A549 (cell line): Measurements from ENCODE around the gene TAS2R30. TPM values are rescaled to one million over a fixed set of nuclear protein-coding genes. Genes with fewer than 3 reads are reported as not detected.

ENCODE experiments used
- ATAC-seq, 2 experiments: fragments of 200-7000 bp in 1 of 2; fragments of >200 bp in 1 of 2; cut with Nextera tagmentation in 1 of 2; cut with Tn5 transposase in 1 of 2; 3 replicates each; pipeline versions ENCODE4 v1.8.0 to v1.9.1; 2018 to 2020; ENCODE audit warnings: mild to moderate bottlenecking in 1 of 2, moderate library complexity in 1 of 2
- CTCF ChIA-PET: fragments of 300-600 bp; sonication (Branson Sonifier 250); formaldehyde crosslinking; extraction: SDS; loops from one replicate; lab custom pipeline; 2021; ENCODE audit warnings: antibody characterized with exemption, inconsistent platforms; lab: Yijun Ruan, JAX
- POLR2A ChIA-PET: fragments of 350-600 bp; formaldehyde crosslinking; extraction: SDS; loops from one replicate; lab custom pipeline; 2021; ENCODE audit warnings: antibody characterized with exemption, inconsistent platforms; lab: Yijun Ruan, JAX
- DNase-seq, 2 experiments: peaks; one replicate each; pipeline versions ENCODE4 v3.0.0 to v3.0.0-alpha.2; 2011 to 2016; ENCODE audit warnings: low read depth in 1 of 2, low spot score in 1 of 2
- FAIRE-seq: peaks from 2 replicates; lab custom pipeline; 2011; peaks lifted over from hg19 to GRCh38; lab: Jason Lieb, UNC
- H3K27ac ChIP-seq, 2 experiments: fragments of >200 bp; sonication (Bioruptor Twin); formaldehyde crosslinking; 3 replicates each; pipeline ENCODE4 v1.5.1; 2016 to 2017
- H3K4me1 ChIP-seq: fragments of >200 bp; sonication (Bioruptor Twin); formaldehyde crosslinking; 3 replicates; pipeline ENCODE4 v1.6.1; 2016
- H3K4me2 ChIP-seq: fragments of >200 bp; sonication (Bioruptor Twin); formaldehyde crosslinking; 3 replicates; pipeline ENCODE4 v1.6.1; 2016
- H3K4me3 ChIP-seq: fragments of >200 bp; sonication (Bioruptor Twin); formaldehyde crosslinking; 3 replicates; pipeline ENCODE4 v1.5.1; 2016
- H3K9me3 ChIP-seq: fragments of >200 bp; sonication (Bioruptor Twin); formaldehyde crosslinking; 3 replicates; pipeline ENCODE4 v1.6.1; 2016
- CHD2 ChIP-seq: fragments of 150-350 bp; IDR thresholded peaks from 2 replicates; pipeline ENCODE4 v1.6.1; 2014; ENCODE audit warnings: low read length; ENCODE audit not compliant: partially characterized antibody
- CHD4 ChIP-seq: fragments of 200-600 bp; sonication (generic); IDR thresholded peaks from 2 replicates; pipeline ENCODE4 v1.6.1; 2016; ENCODE audit warnings: antibody characterized with exemption, mild to moderate bottlenecking, borderline replicate concordance
- E2F6 ChIP-seq: IDR thresholded peaks from 2 replicates; pipeline ENCODE4 v1.6.1; 2012; ENCODE audit warnings: low read depth, borderline replicate concordance
- EHF ChIP-seq: fragments of 250-450 bp; sonication (Bioruptor Pico); IDR thresholded peaks from 2 replicates; pipeline ENCODE4 v1.5.0; 2020; ENCODE audit warnings: mild to moderate bottlenecking
- EHMT2 ChIP-seq: fragments of 200-600 bp; sonication (generic); IDR thresholded peaks from 2 replicates; pipeline ENCODE4 v1.6.1; 2016; ENCODE audit warnings: antibody characterized with exemption, low read depth, mild to moderate bottlenecking, moderate library complexity
- EP300 ChIP-seq, 2 experiments: fragments of >200 bp; sonication (Bioruptor Twin); formaldehyde crosslinking; IDR thresholded peaks; 2 replicates in 1 of 2; 3 replicates in 1 of 2; pipeline ENCODE4 v1.6.1; 2016 to 2017
- FOSB ChIP-seq: fragments of 250-450 bp; sonication (Bioruptor Pico); IDR thresholded peaks from 2 replicates; pipeline ENCODE4 v1.5.0; 2020; ENCODE audit warnings: mild to moderate bottlenecking, moderate library complexity
- FOSL2 ChIP-seq, 2 experiments: fragments of 450-650 bp in 1 of 2; fragments of >200 bp in 1 of 2; sonication (Bioruptor Twin) in 1 of 2; formaldehyde crosslinking; IDR thresholded peaks; 2 replicates each; pipeline versions ENCODE4 v1.5.0 to v1.6.1; 2016 to 2020; ENCODE audit warnings: mild to moderate bottlenecking in 1 of 2, moderate library complexity in 1 of 2
- HDAC2 ChIP-seq: fragments of 200-600 bp; sonication (generic); IDR thresholded peaks from 2 replicates; pipeline ENCODE4 v1.6.1; 2016
- HEYL ChIP-seq: fragments of 250-450 bp; sonication (Bioruptor Pico); IDR thresholded peaks from 2 replicates; pipeline ENCODE4 v1.8.0; 2021; ENCODE audit warnings: mild to moderate bottlenecking, moderate library complexity
- HOXB13 ChIP-seq: fragments of 250-450 bp; sonication (Bioruptor Pico); IDR thresholded peaks from 2 replicates; pipeline ENCODE4 v1.5.0; 2020; ENCODE audit warnings: low read depth, mild to moderate bottlenecking, moderate library complexity
- HOXB5 ChIP-seq: fragments of 250-450 bp; sonication (Bioruptor Pico); IDR thresholded peaks from 2 replicates; pipeline ENCODE4 v1.5.0; 2020; ENCODE audit warnings: mild to moderate bottlenecking, moderate library complexity
- JUNB ChIP-seq: fragments of >200 bp; sonication (Bioruptor Twin); formaldehyde crosslinking; IDR thresholded peaks from 2 replicates; pipeline ENCODE4 v1.6.1; 2016
- KDM1A ChIP-seq: fragments of 200-600 bp; sonication (generic); IDR thresholded peaks from 2 replicates; pipeline ENCODE4 v1.6.1; 2016; ENCODE audit warnings: low read depth, mild to moderate bottlenecking
- MAZ ChIP-seq: fragments of 150-350 bp; IDR thresholded peaks from 2 replicates; pipeline ENCODE4 v1.6.1; 2014; ENCODE audit warnings: antibody characterized with exemption, low read depth, low read length, borderline replicate concordance
- NPAS2 ChIP-seq: fragments of 250-450 bp; sonication (Bioruptor Pico); IDR thresholded peaks from 2 replicates; pipeline ENCODE4 v1.8.0; 2022; ENCODE audit warnings: mild to moderate bottlenecking, moderate library complexity, borderline replicate concordance
- POLR2A ChIP-seq: IDR thresholded peaks from 2 replicates; pipeline ENCODE4 v1.6.1; 2012; ENCODE audit warnings: mild to moderate bottlenecking, low read length
- POLR2AphosphoS2 ChIP-seq: conservative IDR thresholded peaks from 2 replicates; pipeline ENCODE4 v1.6.1; 2012; ENCODE audit warnings: low read length, improper control_type of control experiment, inconsistent platforms
- RARB ChIP-seq: fragments of 250-450 bp; sonication (Bioruptor Pico); IDR thresholded peaks from 2 replicates; pipeline ENCODE4 v1.8.0; 2021; ENCODE audit warnings: mild to moderate bottlenecking, moderate library complexity
- RCOR1 ChIP-seq: fragments of 150-350 bp; IDR thresholded peaks from 2 replicates; pipeline ENCODE4 v1.6.1; 2014; ENCODE audit warnings: antibody characterized with exemption, low read length, low read depth
- REST ChIP-seq: fragments of 200-600 bp; sonication (generic); IDR thresholded peaks from 2 replicates; pipeline ENCODE4 v1.6.1; 2016; ENCODE audit warnings: antibody characterized with exemption, mild to moderate bottlenecking, moderate library complexity
- RFX5 ChIP-seq: fragments of 450-650 bp; IDR thresholded peaks from 2 replicates; pipeline ENCODE4 v1.7.1; 2014; ENCODE audit warnings: antibody characterized with exemption, mild to moderate bottlenecking, moderate library complexity
- SREBF2 ChIP-seq: fragments of 450-650 bp; IDR thresholded peaks from 2 replicates; pipeline ENCODE4 v1.6.1; 2014; ENCODE audit warnings: mild to moderate bottlenecking, moderate library complexity
- TP53 ChIP-seq: fragments of 250-450 bp; sonication (Bioruptor Pico); IDR thresholded peaks from 2 replicates; pipeline ENCODE4 v1.5.0; 2021; ENCODE audit warnings: mild to moderate bottlenecking, moderate library complexity
- USF2 ChIP-seq: fragments of 450-650 bp; IDR thresholded peaks from 2 replicates; pipeline ENCODE4 v1.6.1; 2014; ENCODE audit warnings: antibody characterized with exemption
- ZNF302 ChIP-seq: fragments of 250-450 bp; sonication (Bioruptor Pico); IDR thresholded peaks from 2 replicates; pipeline ENCODE4 v1.9.0; 2021; ENCODE audit warnings: inconsistent platforms, mild to moderate bottlenecking, moderate library complexity
- WGBS: methylation state at CpG from one replicate; pipeline ENCODE4 v1.1.6; 2017; ENCODE audit errors: missing lambda C conversion rate; 5-methylcytosine and 5-hydroxymethylcytosine counted together
- polyA plus RNA-seq, 4 experiments: library from polyadenylated mRNA; depleted of rRNA in 3 of 4; stranded (reverse); fragments of >200 nt; fragmentation: RNase III in 1 of 4; extraction: RNeasy Plus Mini Kit Qiagen cat#74134 plus additional on column Dnase treatment in 1 of 4; gene quantifications; 2 replicates in 3 of 4; 3 replicates in 1 of 4; pipeline ENCODE4 v1.2.3, GENCODE V29; 2011 to 2017

Gene TAS2R30
- polyA plus RNA-seq, 2 of the 4 experiments (the other 2 are of a cell fraction), result 0.26 TPM; not detected in 1

GRCh38 chr12:11178250-11178649, 43.8 kb upstream of the TAS2R30 start:
- H3K4me2 ChIP-seq, result no peak overlapping the region
- ChIA-PET CTCF (no interaction called here), POLR2A (no interaction called here)
- TF ChIP-seq JUNB (no peak), FOSL2 (IDR thresholded peaks at IDR 0.05) (no peak), FOSL2 (CRISPR knock-in tag; IDR thresholded peaks at IDR 0.05) (no peak), E2F6 (no peak), FOSB (CRISPR knock-in tag) (no peak), MAZ (no peak), HDAC2 (no peak), CHD4 (no peak), RARB (CRISPR knock-in tag) (no peak), RCOR1 (no peak), RFX5 (no peak), HOXB13 (CRISPR knock-in tag) (no peak), EP300 (IDR thresholded peaks at IDR 0.05) (no peak), HOXB5 (CRISPR knock-in tag) (no peak), USF2 (no peak), CHD2 (no peak)
- no peak for ATAC-seq
- peaks cover 4% of the 10 kb centered on the region; the same call in 2 of the 3 replicates for H3K4me1 ChIP-seq
- no peak overlapping the region for H3K27ac ChIP-seq
- no peak for FAIRE-seq
- no peak overlapping the region for H3K4me3 ChIP-seq
- no peaks in the 10 kb centered on the region for H3K9me3 ChIP-seq
- DNase-seq, result no peak
- 92% methylated on average over 1 of the region's 1 CpG for WGBS

GRCh38 chr12:11174022-11174421, 39.6 kb upstream of the TAS2R30 start:
- ATAC-seq (no peak), DNase-seq (no peak), FAIRE-seq (no peak)
- no peak for TF ChIP-seq HOXB13 (CRISPR knock-in tag)
- Histone ChIP-seq H3K9me3 (no peaks in the 10 kb centered on the region), H3K4me2 (no peak overlapping the region), H3K27ac (no peak overlapping the region), H3K4me1 (peaks cover 27% of the 10 kb centered on the region; the same call in 2 of the 3 replicates), H3K4me3 (no peak overlapping the region)
- ChIA-PET CTCF (interaction anchor here (0.6 to 0.7 kb wide), 3 partner anchors 9 to 910 kb away, joined by 3 to 4 read pairs (median 3); no protein-coding TSS in a partner anchor), POLR2A (no interaction called here)
- 93% methylated on average over 2 of the region's 2 CpGs for WGBS

- peak overlapping the region; percentile 84 for H3K4me3 ChIP-seq
- no peaks in the 10 kb centered on the region for H3K9me3 ChIP-seq
- TF ChIP-seq REST (no peak), HEYL (CRISPR knock-in tag) (no peak), TP53 (CRISPR knock-in tag) (no peak), RARB (CRISPR knock-in tag) (no peak), EHF (CRISPR knock-in tag) (no peak), JUNB (no peak), HOXB13 (CRISPR knock-in tag) (no peak), POLR2A (no peak), KDM1A (no peak), POLR2AphosphoS2 (no peak), CHD4 (no peak), USF2 (no peak), EHMT2 (no peak), SREBF2 (no peak), NPAS2 (no peak), ZNF302 (CRISPR knock-in tag) (no peak)
- FAIRE-seq, result no peak
- H3K4me2 ChIP-seq, result peak overlapping the region; percentile 77
- 0 out of 6 replicates have a peak, but pooled peaks of 1 of the 2 experiments have one; percentile 20 for ATAC-seq
- POLR2A ChIA-PET, result interaction anchor here (0.6 to 1.7 kb wide), 15 partner anchors 9 to 886 kb away, joined by 3 to 15 read pairs (median 4); no protein-coding TSS in a partner anchor
- peaks cover 30% of the 10 kb centered on the region; the same call in 2 of the 3 replicates for H3K4me1 ChIP-seq
- CTCF ChIA-PET, result interaction anchor here (0.7 to 2.2 kb wide), 5 partner anchors 9 to 773 kb away, joined by 3 to 7 read pairs (median 6); no protein-coding TSS in a partner anchor
- peak overlapping the region; percentile 95 to 96 for H3K27ac ChIP-seq
- DNase-seq, result peak; percentile 10 to 21
- 3% methylated on average over 10 of the region's 10 CpGs for WGBS
Measured at GRCh38 chr12:11171969-11172675, 37.7 kb upstream of the TAS2R30 start.
